HepG2 (cell line): ENCODE measurements around the gene ZBTB7C. TPM values are rescaled to one million over a fixed set of nuclear protein-coding genes. Genes with fewer than 3 reads are reported as not detected.
A peak's percentile ranks its signal among the peaks of the same experiment; 100 is the strongest.

Source experiments
- ATAC-seq: fragments of 200-7000 bp; cut with Tn5 transposase; 3 replicates; pipeline ENCODE4 v1.9.1; 2020; ENCODE audit warnings: mild to moderate bottlenecking, moderate library complexity
- BruUV-seq: library from RNA; stranded (reverse); fragments of 400-500 nt; replicated peaks from 2 replicates; lab custom pipeline; 2021; lab: Mats Ljungman, UMichigan
- CTCF ChIA-PET: fragments of 300-600 bp; formaldehyde crosslinking; extraction: SDS; loops from one replicate; lab custom pipeline; 2021; ENCODE audit warnings: low total read pairs, inconsistent platforms, low intra/inter-chr PET ratio; lab: Yijun Ruan, JAX
- POLR2A ChIA-PET: fragments of 350-600 bp; sonication (Branson Sonifier 250); formaldehyde crosslinking; loops from one replicate; lab custom pipeline; 2020; ENCODE audit warnings: antibody characterized with exemption, inconsistent platforms; lab: Yijun Ruan, JAX
- DNase-seq: peaks from one replicate; pipeline ENCODE4 v3.0.0-alpha.2; 2015; ENCODE audit warnings: low spot score
- FAIRE-seq: peaks from 3 replicates; lab custom pipeline; 2011; peaks lifted over from hg19 to GRCh38; lab: Jason Lieb, UNC
- H2AFZ ChIP-seq: one replicate; pipeline ENCODE4 v1.6.1; 2011; ENCODE audit warnings: low read length, inconsistent platforms
- H3K27ac ChIP-seq: fragments of 300-600 bp; 3 replicates; pipeline ENCODE4 v1.8.0; 2011; ENCODE audit warnings: mixed run types, mild to moderate bottlenecking, mixed read lengths, low read length, inconsistent platforms; ENCODE audit not compliant: insufficient read depth; ENCODE audit errors: extremely low read length
- H3K27me3 ChIP-seq, 2 experiments: fragments of 200-600 bp in 1 of 2; 2 replicates in 1 of 2; 3 replicates in 1 of 2; pipeline versions ENCODE4 v1.6.0 to v1.8.0; 2011; ENCODE audit warnings: low read length in 2 of 2, mild to moderate bottlenecking in 2 of 2, moderate library complexity in 2 of 2, inconsistent platforms in 1 of 2; ENCODE audit not compliant: insufficient read depth in 2 of 2, control insufficient read depth in 1 of 2
- H3K36me3 ChIP-seq, 2 experiments: fragments of 200-600 bp in 1 of 2; replicated peaks in 1 of 2; 2 replicates in 1 of 2; 3 replicates in 1 of 2; pipeline versions ENCODE4 v1.5.1 to v1.8.0; 2011; ENCODE audit warnings: low read length in 2 of 2, inconsistent platforms in 1 of 2; ENCODE audit not compliant: insufficient read depth in 2 of 2, control insufficient read depth in 1 of 2
- H3K4me1 ChIP-seq: 2 replicates; pipeline ENCODE4 v1.5.1; 2012; ENCODE audit warnings: low read length, inconsistent platforms; ENCODE audit not compliant: insufficient read depth
- H3K4me2 ChIP-seq: 2 replicates; pipeline ENCODE4 v1.6.0; 2011; ENCODE audit warnings: low read depth, low read length, inconsistent platforms
- H3K4me3 ChIP-seq, 3 experiments: fragments of 200-600 bp in 1 of 3; sonication (generic), shearing (Covaris generic) in 1 of 3; replicated peaks in 1 of 3; 2 replicates each; pipeline ENCODE4 v1.5.1; 2011 to 2016; ENCODE audit warnings: low read length in 3 of 3, inconsistent platforms in 2 of 3, low read depth in 2 of 3, mild to moderate bottlenecking in 2 of 3, control low read depth in 1 of 3, mixed read lengths in 1 of 3; ENCODE audit not compliant: insufficient read depth in 1 of 3
- H3K79me2 ChIP-seq: one replicate; pipeline ENCODE4 v1.6.1; 2011; ENCODE audit warnings: low read length, inconsistent platforms; ENCODE audit not compliant: insufficient read depth
- H3K9ac ChIP-seq: 2 replicates; pipeline ENCODE4 v1.6.0; 2011; ENCODE audit warnings: mild to moderate bottlenecking, low read depth, low read length, inconsistent platforms; ENCODE audit not compliant: insufficient read depth
- H3K9me3 ChIP-seq: 2 replicates; pipeline ENCODE4 v1.5.1; 2012; ENCODE audit warnings: mild to moderate bottlenecking, low read length
- H4K20me1 ChIP-seq: 2 replicates; pipeline ENCODE4 v1.6.0; 2011; ENCODE audit warnings: inconsistent platforms, mild to moderate bottlenecking, low read length, moderate library complexity; ENCODE audit not compliant: insufficient read depth
- HNF1B ChIP-seq: sonication (generic); formaldehyde crosslinking; IDR thresholded peaks from 2 replicates; pipeline ENCODE4 v1.5.1; 2020; ENCODE audit warnings: mild to moderate bottlenecking, moderate library complexity, missing genetic modification reagents
- KIAA2018 ChIP-seq: sonication (generic); formaldehyde crosslinking; IDR thresholded peaks from 2 replicates; pipeline ENCODE4 v1.5.0; 2020; ENCODE audit warnings: mild to moderate bottlenecking, missing genetic modification reagents, borderline replicate concordance
- LCORL ChIP-seq, 2 experiments: fragments of 450-650 bp in 1 of 2; sonication (generic) in 1 of 2; formaldehyde crosslinking in 1 of 2; IDR thresholded peaks; 2 replicates each; pipeline versions ENCODE4 v1.5.0 to v1.6.1; 2017 to 2020; ENCODE audit warnings: antibody characterized with exemption in 1 of 2, missing genetic modification reagents in 1 of 2
- MAFF ChIP-seq: IDR thresholded peaks from 2 replicates; pipeline ENCODE4 v1.6.1; 2011; ENCODE audit warnings: low read depth, low read length, improper control_type of control experiment
- STAG1 ChIP-seq: sonication (generic); formaldehyde crosslinking; IDR thresholded peaks from 2 replicates; pipeline ENCODE4 v1.4.0; 2020; ENCODE audit warnings: missing genetic modification reagents
- TEAD3 ChIP-seq: optimal IDR thresholded peaks from 2 replicates; pipeline ENCODE3; 2016; ENCODE audit warnings: borderline replicate concordance
- TGIF2 ChIP-seq: IDR thresholded peaks from 2 replicates; pipeline ENCODE4 v1.6.1; 2016; ENCODE audit warnings: control low read depth, missing compliant biosample characterization
- THYN1 ChIP-seq: sonication (generic); formaldehyde crosslinking; IDR thresholded peaks from 2 replicates; pipeline ENCODE4 v1.8.1; 2023; ENCODE audit warnings: low read depth, mild to moderate bottlenecking, moderate library complexity, missing genetic modification reagents, borderline replicate concordance
- TIGD3 ChIP-seq: sonication (generic); formaldehyde crosslinking; IDR thresholded peaks from 2 replicates; pipeline ENCODE4 v1.5.1; 2020; ENCODE audit warnings: mild to moderate bottlenecking, missing genetic modification reagents, borderline replicate concordance
- TMF1 ChIP-seq: sonication (generic); formaldehyde crosslinking; IDR thresholded peaks from 2 replicates; pipeline ENCODE4 v1.8.1; 2022; ENCODE audit warnings: low read depth, missing genetic modification reagents
- ZNF10 ChIP-seq: sonication (generic); formaldehyde crosslinking; IDR thresholded peaks from 2 replicates; pipeline ENCODE4 v1.4.0; 2020; ENCODE audit warnings: mild to moderate bottlenecking, low read depth, missing genetic modification reagents, borderline replicate concordance
- ZNF3 ChIP-seq: IDR thresholded peaks from 2 replicates; pipeline ENCODE4 v1.7.0; 2017; ENCODE audit warnings: inconsistent platforms
- ZNF543 ChIP-seq: sonication (generic); formaldehyde crosslinking; IDR thresholded peaks from 2 replicates; pipeline ENCODE4 v1.4.0; 2020; ENCODE audit warnings: mild to moderate bottlenecking, missing genetic modification reagents
- ZNF670 ChIP-seq: sonication (generic); formaldehyde crosslinking; IDR thresholded peaks from 2 replicates; pipeline ENCODE4 v1.8.0; 2022; ENCODE audit warnings: mild to moderate bottlenecking, missing genetic modification reagents, borderline replicate concordance
- WGBS: methylation state at CpG from one replicate; pipeline ENCODE4 v1.1.6; 2017; ENCODE audit warnings: low lambda C conversion rate; 5-methylcytosine and 5-hydroxymethylcytosine counted together
- in situ Hi-C: cut with HindIII; loops from 2 replicates; pipeline ENCODE4 v1.10.0; 2017; ENCODE audit warnings: low pct_unique_long_range_greater_than_20kb; ENCODE audit not compliant: extremely low pct_ligation_motif_present
- intact Hi-C: fragments of 100-400 bp; cut with micrococcal nuclease; formaldehyde crosslinking; loops from one replicate; pipeline ENCODE4 v1.10.0; 2022; ENCODE audit not compliant: unreplicated experiment
- polyA plus RNA-seq, 8 experiments: library from polyadenylated mRNA; depleted of rRNA in 3 of 8; stranded (reverse) in 7 of 8; unstranded in 1 of 8; fragments of >200 nt; fragmentation: Illumina TruSeq in 4 of 8; extraction: Trizol in 4 of 8; gene quantifications; 2 replicates each; pipeline versions ENCODE4 v1.2.1 to v1.2.3, GENCODE V29; 2011 to 2016; ENCODE audit warnings: low read depth in 4 of 8, missing spikeins in 1 of 8, mixed read lengths in 1 of 8; ENCODE audit not compliant: insufficient read depth in 1 of 8
- total RNA-seq, 5 experiments: library from RNA; depleted of rRNA; stranded (reverse); fragments of >200 nt; fragmentation: Illumina TruSeq; extraction: Trizol; gene quantifications; 2 replicates each; pipeline ENCODE4 v1.2.3, GENCODE V29; 2016; ENCODE audit warnings: low read depth in 1 of 5

Gene ZBTB7C
- total and polyA plus RNA-seq, 2 of the 13 experiments (the other 11 are each of a cell fraction or from before 2014, with no cell fraction given): 0.01 to 0.04 TPM

- intact Hi-C loops: no loop called here
- Histone ChIP-seq H3K9me3 (no peaks in the 10 kb centered on the region), H4K20me1 (no peaks in the 10 kb centered on the region), H3K79me2 (no peaks in the 10 kb centered on the region), H3K27ac (no peak overlapping the region), H3K9ac (no peak overlapping the region), H3K4me3 (no peak overlapping the region), H3K36me3 (no peaks in the 10 kb centered on the region), H3K4me2 (no peak overlapping the region), H2AFZ (no peak overlapping the region), H3K4me1 (no peaks in the 10 kb centered on the region), H3K27me3 (peaks cover 1 to 41% of the 10 kb centered on the region in 2 experiments; a peak in 4 of 5 replicates)
- in situ Hi-C loops: loop anchor here (10.0 kb wide), 1 partner anchor 311 kb away; no protein-coding TSS in a partner anchor
- ATAC-seq: 0 out of 3 replicates have a peak, but pooled peaks have one; percentile 37
- ChIA-PET POLR2A (no interaction called here), CTCF (interaction anchor here (0.7 to 1.4 kb wide), 2 partner anchors 308 to 315 kb away, joined by 3 to 5 read pairs; no protein-coding TSS in a partner anchor)
- no peak for DNase-seq
- BruUV-seq: no TSS peak
- WGBS: 21% methylated on average over 2 of the region's 2 CpGs
- no peak for FAIRE-seq
- TF ChIP-seq TGIF2 (CRISPR knock-in tag) (no peak), STAG1 (CRISPR knock-in tag) (peak; percentile 54), TEAD3 (no peak), ZNF670 (CRISPR knock-in tag) (no peak), TIGD3 (no peak), ZNF543 (no peak), ZNF10 (CRISPR knock-in tag) (no peak), LCORL (IDR thresholded peaks at IDR 0.05) (no peak), LCORL (CRISPR knock-in tag; IDR thresholded peaks at IDR 0.05) (no peak), THYN1 (CRISPR knock-in tag) (no peak), TMF1 (CRISPR knock-in tag) (no peak), MAFF (no peak), HNF1B (CRISPR knock-in tag) (no peak), ZNF3 (no peak), KIAA2018 (CRISPR knock-in tag) (no peak)
These were observed 63.6 kb downstream of the ZBTB7C start for GRCh38 chr18:48345596-48345995.
